ENCODE results near the gene KDM4C.

DNA sequence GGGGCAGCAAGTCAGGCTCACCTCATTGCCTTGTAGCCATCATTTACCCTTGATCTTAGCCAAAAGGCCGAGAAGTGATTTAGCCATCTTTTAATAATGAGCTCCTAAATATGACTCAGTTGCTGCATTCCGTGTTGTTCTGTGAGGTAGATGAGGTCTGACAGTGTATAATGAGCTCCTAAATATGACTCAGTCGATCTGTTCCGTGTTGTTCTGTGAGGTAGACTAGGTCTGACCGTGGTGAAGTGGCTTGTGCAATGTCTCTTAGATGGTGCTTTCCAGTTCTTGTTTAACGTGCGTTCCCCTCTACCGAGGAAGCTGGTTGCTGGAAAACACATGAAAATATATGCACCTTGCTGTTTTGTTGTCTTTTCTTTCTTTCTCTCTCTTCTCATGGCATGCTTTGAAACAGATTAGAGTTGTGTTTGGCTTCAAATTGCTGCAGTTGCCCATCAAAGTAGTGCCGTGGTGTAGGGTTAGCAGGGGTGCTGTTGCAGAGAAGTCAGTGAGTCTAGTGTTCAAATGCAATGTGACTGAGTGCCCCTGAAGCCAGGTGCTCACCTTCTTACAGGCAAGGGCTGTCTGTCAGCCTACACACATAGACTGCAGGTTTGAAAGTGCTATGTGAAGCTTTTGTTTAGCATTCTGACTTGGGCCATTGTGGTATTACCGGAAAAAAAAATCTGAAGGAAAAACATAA is 118.6 kb downstream of the KDM4C start:
- TF ChIP-seq POLR2AphosphoS5 (IDR thresholded peaks at IDR 0.05; ENCODE audit: low read depth, low read length) (no peak), SIN3A (conservative IDR thresholded peaks at IDR 0.05 in 1 of 2, IDR thresholded peaks at IDR 0.05 in 1 of 2; ENCODE audit: low read depth in 1 of 2, low read length in 2 of 2) (no peak), POLR2A (IDR thresholded peaks at IDR 0.05; ENCODE audit: control extremely low read depth in 1 of 2, low read depth in 2 of 2, low read length in 2 of 2) (no peak)
- TF ChIP-seq, protein P1, sequence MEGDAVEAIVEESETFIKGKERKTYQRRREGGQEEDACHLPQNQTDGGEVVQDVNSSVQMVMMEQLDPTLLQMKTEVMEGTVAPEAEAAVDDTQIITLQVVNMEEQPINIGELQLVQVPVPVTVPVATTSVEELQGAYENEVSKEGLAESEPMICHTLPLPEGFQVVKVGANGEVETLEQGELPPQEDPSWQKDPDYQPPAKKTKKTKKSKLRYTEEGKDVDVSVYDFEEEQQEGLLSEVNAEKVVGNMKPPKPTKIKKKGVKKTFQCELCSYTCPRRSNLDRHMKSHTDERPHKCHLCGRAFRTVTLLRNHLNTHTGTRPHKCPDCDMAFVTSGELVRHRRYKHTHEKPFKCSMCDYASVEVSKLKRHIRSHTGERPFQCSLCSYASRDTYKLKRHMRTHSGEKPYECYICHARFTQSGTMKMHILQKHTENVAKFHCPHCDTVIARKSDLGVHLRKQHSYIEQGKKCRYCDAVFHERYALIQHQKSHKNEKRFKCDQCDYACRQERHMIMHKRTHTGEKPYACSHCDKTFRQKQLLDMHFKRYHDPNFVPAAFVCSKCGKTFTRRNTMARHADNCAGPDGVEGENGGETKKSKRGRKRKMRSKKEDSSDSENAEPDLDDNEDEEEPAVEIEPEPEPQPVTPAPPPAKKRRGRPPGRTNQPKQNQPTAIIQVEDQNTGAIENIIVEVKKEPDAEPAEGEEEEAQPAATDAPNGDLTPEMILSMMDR (IDR thresholded peaks at IDR 0.05; ENCODE audit: control extremely low read depth in 1 of 3, insufficient read depth in 1 of 3, low read depth in 1 of 3, low read length in 3 of 3): no peak

Data from H1 (cell line).